GM21576 (cell line): Measurements from ENCODE around the gene NNMT.

ENCODE experiments used
- ATAC-seq: cut with Tn5 transposase; IDR thresholded peaks from one replicate; pipeline ENCODE4 v1.9.1; 2021; ENCODE audit warnings: mild to moderate bottlenecking, moderate library complexity; ENCODE audit not compliant: unreplicated experiment

Gene NNMT

DNA sequence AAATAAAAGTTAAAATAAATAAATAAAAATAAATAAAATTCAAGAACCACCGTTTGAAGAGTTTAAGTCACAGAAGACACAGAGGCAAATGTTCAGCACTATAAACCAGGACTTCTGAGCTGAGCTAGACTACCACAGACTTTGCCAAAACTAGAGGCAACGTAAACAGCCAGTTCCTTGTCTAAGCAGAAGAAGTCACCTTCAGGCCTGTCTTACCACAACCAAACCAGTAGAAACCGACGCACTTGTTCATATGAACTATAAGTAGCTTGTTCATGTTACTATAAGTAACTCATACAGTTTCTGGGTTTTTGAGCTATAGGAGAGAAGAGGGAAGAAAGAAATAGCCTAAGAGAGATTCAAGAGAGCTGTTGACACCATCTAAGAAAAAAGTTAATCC, 48.3 kb downstream of the NNMT start:
- ATAC-seq = no peak

DNA sequence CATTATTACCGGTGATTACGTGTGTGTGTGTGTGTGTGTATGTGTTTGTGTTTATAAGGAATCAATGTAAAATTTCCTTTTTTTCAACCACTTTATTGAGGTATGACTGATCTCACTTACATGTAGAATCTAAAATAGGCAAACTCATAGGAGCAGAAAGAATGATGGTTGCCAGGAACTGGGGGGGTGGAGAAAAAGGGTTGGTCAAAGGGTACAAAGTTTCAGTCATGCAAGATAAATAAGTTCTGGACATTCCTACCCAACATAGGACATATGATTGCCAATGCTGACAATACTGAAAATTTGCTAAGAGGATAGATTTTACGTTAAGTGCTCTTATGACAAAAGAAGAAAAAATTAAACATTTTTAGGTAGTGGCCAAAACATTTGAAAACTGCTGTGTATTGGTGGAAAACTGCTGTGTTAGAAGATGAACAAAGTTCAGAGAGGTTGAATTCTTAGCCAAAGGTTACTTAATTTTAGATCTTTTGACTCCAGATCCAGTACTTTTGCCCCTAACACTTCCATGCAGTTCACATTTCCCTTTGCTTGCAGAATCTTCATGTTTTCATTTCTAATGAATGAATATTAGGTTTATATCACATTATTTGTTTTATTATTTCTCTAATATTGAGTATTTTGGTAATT, 49.5 kb downstream of the NNMT start:
- ATAC-seq = no peak

DNA sequence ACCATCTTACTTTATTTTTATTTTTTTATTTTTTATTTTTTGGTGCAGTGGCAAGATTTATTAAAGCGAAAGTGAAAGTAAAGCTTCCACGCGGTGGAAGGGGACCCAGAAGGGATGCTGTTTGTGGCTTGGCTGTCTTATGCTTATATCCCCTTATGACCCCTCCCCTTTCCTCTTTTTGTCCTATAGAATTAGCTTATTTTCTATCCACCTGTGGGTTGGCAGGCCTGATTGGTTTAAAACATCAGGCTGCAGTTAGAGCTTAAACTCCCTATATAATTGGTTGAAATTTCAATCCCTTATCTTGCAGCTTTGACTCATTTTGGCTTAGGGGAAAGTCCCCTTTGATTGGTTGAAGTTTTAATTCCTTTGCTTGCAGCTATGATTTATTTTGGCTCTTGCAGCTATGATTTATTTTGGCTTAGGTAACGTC, 50.5 kb downstream of the NNMT start:
- no peak for ATAC-seq

DNA sequence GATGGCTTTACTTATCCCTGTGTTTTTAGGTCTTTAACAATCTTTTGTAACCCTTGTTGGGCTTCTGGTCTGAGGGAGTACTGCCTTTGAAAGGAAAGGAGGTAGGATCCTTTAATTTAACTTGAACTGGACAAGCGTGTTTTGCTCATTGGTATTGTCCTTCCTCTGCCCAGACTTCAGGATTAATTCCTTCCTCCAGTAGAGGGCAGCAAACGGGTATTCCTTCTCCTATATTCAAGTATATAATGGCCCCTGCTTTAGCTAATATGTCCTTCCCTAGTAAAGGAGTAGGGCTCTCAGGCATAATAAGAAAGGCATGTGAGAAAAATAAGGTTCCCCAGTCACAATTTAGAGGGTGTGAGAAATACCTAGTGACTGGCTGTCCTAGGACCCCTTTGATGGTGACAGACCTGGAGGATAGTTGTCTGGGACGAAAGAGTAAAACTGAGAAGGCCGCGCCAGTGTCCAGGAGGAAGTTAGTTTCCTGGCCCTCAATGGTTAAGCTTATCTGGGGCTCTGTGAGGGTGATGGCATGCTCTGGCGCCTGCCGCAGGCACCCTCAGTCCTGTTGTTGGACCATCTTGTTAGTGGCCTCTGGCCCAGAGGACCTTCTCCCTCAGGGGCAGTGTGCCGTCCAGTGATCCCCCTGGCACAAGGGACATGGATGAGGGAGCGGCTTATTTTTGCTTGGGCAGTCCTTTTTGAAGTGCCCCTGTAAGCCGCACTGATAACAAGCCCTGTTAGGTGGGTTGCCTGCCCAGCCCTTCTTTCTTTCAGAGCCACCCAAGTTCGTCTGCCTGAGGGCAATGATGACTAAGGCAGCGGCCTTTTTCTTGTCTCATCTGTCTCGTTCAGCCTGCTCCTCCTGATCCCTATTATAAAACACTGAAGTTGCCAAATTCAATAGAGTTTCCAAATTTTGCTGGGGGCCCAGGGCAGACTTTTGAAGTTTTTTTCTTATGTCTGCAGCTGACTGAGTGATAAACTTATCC, 52.3 kb downstream of the NNMT start:
- ATAC-seq = no peak

DNA sequence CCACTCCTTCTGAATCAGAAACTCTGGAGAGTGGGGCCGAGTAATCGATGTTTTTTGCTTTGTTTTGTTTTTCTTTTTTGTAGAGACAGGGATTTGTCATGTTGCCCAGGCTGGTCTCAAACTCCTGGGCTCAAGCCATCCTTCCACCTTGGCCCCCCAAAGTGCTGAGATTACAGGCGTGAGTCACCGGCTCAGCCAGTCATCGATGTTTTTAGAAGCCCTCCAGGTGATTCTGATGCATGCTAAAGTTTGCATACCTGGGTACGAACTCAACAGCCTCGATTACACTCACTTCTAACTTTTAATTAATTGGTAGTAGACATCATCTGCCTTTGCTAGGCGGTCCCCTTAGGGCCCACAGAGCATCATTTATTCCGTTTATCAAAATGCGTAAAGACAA, 53.8 kb downstream of the NNMT start:
- no peak for ATAC-seq

DNA sequence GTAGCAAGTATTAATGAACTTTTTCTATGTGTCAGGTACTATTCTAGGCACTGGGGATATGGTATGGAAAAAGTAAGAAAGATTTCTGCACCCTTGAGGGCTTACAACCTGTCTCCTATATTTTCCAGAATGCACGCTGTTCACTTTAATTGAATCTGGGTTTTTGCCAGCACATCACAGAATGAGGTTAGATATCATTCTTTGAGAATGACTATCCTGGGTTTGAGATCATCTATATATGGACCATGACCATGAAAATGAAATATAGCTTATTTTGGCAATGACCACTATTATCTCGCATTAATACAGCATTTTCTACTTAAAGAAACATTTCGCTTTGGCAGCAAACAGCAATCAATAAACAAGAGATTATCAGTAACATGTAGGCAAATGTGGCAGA, 57.2 kb downstream of the NNMT start:
- no peak for ATAC-seq

DNA sequence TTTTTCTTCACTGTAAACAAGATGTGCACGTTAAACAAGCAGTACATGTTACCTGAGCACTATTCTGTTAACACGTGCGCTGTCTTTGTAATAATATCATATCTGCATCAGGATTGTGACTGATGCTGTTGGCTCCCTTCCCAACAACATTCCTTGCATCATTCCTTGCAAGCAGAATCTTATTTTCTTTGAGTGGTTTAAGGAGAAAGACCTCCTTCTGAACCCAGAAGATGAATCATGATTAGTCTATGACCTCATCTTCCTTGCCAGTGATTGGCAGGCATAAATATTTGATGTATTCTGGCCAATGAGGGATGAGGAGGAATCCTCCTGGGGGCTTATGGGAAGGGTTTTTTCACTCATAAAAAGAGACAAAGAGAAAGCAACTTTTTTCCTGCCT, 57.9 kb downstream of the NNMT start:
- no peak for ATAC-seq

DNA sequence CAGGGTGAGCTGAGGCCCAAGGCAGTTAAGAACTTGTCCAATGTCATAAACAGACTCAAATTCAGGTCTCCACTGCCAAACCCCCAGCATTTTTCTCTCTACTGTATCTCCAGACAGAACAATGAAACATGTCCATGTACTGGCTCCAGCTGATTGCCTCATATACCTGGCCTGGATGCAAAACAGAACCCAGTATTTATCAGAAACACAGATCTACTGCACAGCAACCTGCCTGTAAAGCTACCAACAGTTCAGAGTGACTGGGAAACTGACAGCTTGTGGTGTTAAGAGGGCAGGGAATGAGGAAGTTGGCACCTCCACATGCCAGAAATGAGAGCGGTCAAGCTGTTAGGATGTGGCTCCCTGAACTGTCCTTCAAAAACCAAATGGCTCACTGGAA, 62.5 kb downstream of the NNMT start:
- ATAC-seq = no peak

DNA sequence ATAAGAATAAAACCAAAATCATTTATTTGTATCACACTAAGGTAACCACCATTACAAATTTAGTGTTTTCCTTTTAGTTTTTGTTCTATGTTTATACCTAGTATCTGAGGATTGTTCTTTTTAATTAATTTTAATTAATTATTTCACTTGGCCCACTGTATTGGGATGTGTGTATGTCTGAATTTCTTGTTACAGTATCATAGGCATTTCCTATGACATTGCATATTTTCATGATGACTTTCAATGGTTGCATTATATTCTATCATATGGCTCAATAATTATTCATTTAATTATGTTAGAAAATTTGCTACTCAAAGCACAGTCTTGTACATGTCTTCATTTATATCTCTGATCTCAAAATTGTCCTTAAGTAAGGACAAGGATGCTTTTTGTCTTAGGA, 63.1 kb downstream of the NNMT start:
- no peak for ATAC-seq

DNA sequence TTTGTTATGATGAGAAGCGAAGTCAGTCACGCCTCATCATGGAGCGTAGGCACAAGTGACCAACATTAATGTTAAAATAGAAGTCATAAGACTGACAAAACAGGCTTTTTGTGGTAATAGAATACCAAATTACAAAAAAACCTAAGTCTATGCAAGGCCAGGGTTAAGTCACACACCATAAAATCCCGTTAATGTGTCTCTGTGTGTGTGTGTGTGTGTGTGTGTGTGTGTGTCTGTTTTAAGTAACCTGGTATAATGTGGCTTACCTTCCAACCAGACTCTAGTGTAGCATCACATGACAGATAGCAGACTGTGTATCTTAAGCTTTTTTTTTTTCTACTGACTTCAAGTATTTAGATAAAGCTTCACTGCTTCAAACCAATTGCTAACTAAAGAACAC, 66.1 kb downstream of the NNMT start:
- no peak for ATAC-seq

DNA sequence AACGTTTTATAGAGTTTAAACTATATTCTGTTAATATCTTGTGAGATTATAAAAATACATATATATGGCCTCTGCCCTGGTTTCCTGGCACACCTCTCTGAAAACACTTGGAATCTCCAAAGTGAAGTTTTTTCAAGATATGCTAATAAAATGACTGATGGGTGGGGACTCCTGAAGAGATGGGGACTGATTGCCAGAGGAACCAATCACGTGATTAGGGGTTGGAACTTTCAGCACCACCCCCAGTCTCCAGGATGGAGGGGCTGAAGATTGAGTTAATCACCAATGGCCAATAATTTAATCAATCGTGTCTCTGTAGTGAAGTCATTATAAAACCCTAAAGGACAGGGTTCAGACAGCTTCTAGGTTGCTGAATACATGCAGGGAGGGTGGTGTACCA, 66.8 kb downstream of the NNMT start:
- ATAC-seq = no peak
